Muscle layer of colon (tissue), 2 donors: ENCODE results near the gene PATE2.

Source experiments
- H3K27ac ChIP-seq: one replicate; pipeline ENCODE4 v1.7.0; 2013; ENCODE audit warnings: low read depth, mild to moderate bottlenecking, low read length, moderate library complexity
- H3K27me3 ChIP-seq, 2 donors: one replicate each; pipeline ENCODE4 v1.7.0; 2013; ENCODE audit warnings: low read length in 2 of 2, mild to moderate bottlenecking in 2 of 2; ENCODE audit not compliant: insufficient read depth in 2 of 2, control insufficient read depth in 1 of 2
- H3K36me3 ChIP-seq: one replicate; pipeline ENCODE4 v1.7.0; 2013; ENCODE audit warnings: mild to moderate bottlenecking, low read length; ENCODE audit not compliant: insufficient read depth
- H3K4me1 ChIP-seq: one replicate; pipeline ENCODE4 v1.7.0; 2013; ENCODE audit warnings: mild to moderate bottlenecking, low read length; ENCODE audit not compliant: insufficient read depth
- H3K4me3 ChIP-seq, 2 donors: one replicate each; pipeline ENCODE4 v1.7.0; 2013; ENCODE audit warnings: low read length in 2 of 2, low read depth in 1 of 2, mild to moderate bottlenecking in 1 of 2, moderate library complexity in 1 of 2
- H3K9ac ChIP-seq: one replicate; pipeline ENCODE4 v1.7.0; 2013; ENCODE audit warnings: low read length
- H3K9me3 ChIP-seq: one replicate; pipeline ENCODE4 v1.7.0; 2013; ENCODE audit warnings: mild to moderate bottlenecking, low read length
- donor health status: abdominal sarcoma.
- donor health status: Adenocarcinoma of cecum.

PATE2 gene

GRCh38 chr11:125768336-125769046, 10.1 kb downstream of the PATE2 start:
- Histone ChIP-seq H3K9me3 (no peaks in the 10 kb centered on the region), H3K4me1 (no peaks in the 10 kb centered on the region), H3K36me3 (no peaks in the 10 kb centered on the region), H3K27me3 (no peaks in the 10 kb centered on the region), H3K9ac (no peak overlapping the region), H3K4me3 (no peak overlapping the region), H3K27ac (no peak overlapping the region)

GRCh38 chr11:125766251-125766650, 12.4 kb downstream of the PATE2 start:
- H3K9ac ChIP-seq: no peak overlapping the region
- no peak overlapping the region for H3K27ac ChIP-seq
- H3K4me1 ChIP-seq: no peaks in the 10 kb centered on the region
- H3K9me3 ChIP-seq: no peaks in the 10 kb centered on the region
- H3K27me3 ChIP-seq: no peaks in the 10 kb centered on the region
- no peak overlapping the region for H3K4me3 ChIP-seq
- no peaks in the 10 kb centered on the region for H3K36me3 ChIP-seq

GRCh38 chr11:125763483-125763882, 15.1 kb downstream of the PATE2 start:
- Histone ChIP-seq H3K4me3 (no peak overlapping the region), H3K9me3 (no peaks in the 10 kb centered on the region), H3K9ac (no peak overlapping the region), H3K27ac (no peak overlapping the region), H3K27me3 (no peaks in the 10 kb centered on the region), H3K36me3 (no peaks in the 10 kb centered on the region), H3K4me1 (no peaks in the 10 kb centered on the region)

- Histone ChIP-seq H3K4me3 (no peak overlapping the region), H3K36me3 (no peaks in the 10 kb centered on the region), H3K27ac (no peak overlapping the region), H3K27me3 (no peaks in the 10 kb centered on the region), H3K9ac (no peak overlapping the region), H3K4me1 (no peaks in the 10 kb centered on the region), H3K9me3 (no peaks in the 10 kb centered on the region)
These were observed 16.2 kb downstream of the PATE2 start for GRCh38 chr11:125762445-125762844.

GRCh38 chr11:125756050-125756449, 22.6 kb downstream of the PATE2 start:
- Histone ChIP-seq H3K27ac (no peak overlapping the region), H3K4me1 (no peaks in the 10 kb centered on the region), H3K9ac (no peak overlapping the region), H3K36me3 (no peaks in the 10 kb centered on the region), H3K27me3 (no peaks in the 10 kb centered on the region), H3K4me3 (no peak overlapping the region), H3K9me3 (no peaks in the 10 kb centered on the region)

GRCh38 chr11:125750629-125751028, 28.0 kb downstream of the PATE2 start:
- H3K4me1 ChIP-seq: no peaks in the 10 kb centered on the region
- no peaks in the 10 kb centered on the region for H3K27me3 ChIP-seq
- H3K4me3 ChIP-seq: no peak overlapping the region
- no peak overlapping the region for H3K27ac ChIP-seq
- no peaks in the 10 kb centered on the region for H3K36me3 ChIP-seq
- no peak overlapping the region for H3K9ac ChIP-seq
- H3K9me3 ChIP-seq: no peaks in the 10 kb centered on the region

GRCh38 chr11:125745979-125746378, 32.6 kb downstream of the PATE2 start, which contains the start of gene PATE1:
Gene PATE1 (plus strand): TSS chr11:125746279. CDS start chr11:125746305, 26 bp downstream.
- H3K4me3 ChIP-seq: no peak within 1 kb of the TSS
- H3K27me3 ChIP-seq: no peaks in the 10 kb centered on the region
- no peak within 1 kb of the TSS for H3K9ac ChIP-seq
- no peaks in the 10 kb centered on the region for H3K36me3 ChIP-seq
- no peaks in the 10 kb centered on the region for H3K4me1 ChIP-seq
- H3K9me3 ChIP-seq: no peaks in the 10 kb centered on the region
- H3K27ac ChIP-seq: no peak within 1 kb of the TSS

- H3K9me3 ChIP-seq: no peaks in the 10 kb centered on the region
- no peak overlapping the region for H3K4me3 ChIP-seq
- no peaks in the 10 kb centered on the region for H3K27me3 ChIP-seq
- H3K36me3 ChIP-seq: no peaks in the 10 kb centered on the region
- H3K9ac ChIP-seq: no peak overlapping the region
- H3K27ac ChIP-seq: no peak overlapping the region
- no peaks in the 10 kb centered on the region for H3K4me1 ChIP-seq
These were observed 34.9 kb downstream of the PATE2 start for GRCh38 chr11:125743681-125744080.

- Histone ChIP-seq H3K9me3 (no peaks in the 10 kb centered on the region), H3K27ac (no peak overlapping the region), H3K36me3 (no peaks in the 10 kb centered on the region), H3K9ac (no peak overlapping the region), H3K4me1 (no peaks in the 10 kb centered on the region), H3K27me3 (no peaks in the 10 kb centered on the region), H3K4me3 (no peak overlapping the region)
These were observed 38.0 kb downstream of the PATE2 start for GRCh38 chr11:125740617-125741016.

GRCh38 chr11:125728969-125729368, 49.7 kb downstream of the PATE2 start:
- Histone ChIP-seq H3K9ac (no peak overlapping the region), H3K9me3 (no peaks in the 10 kb centered on the region), H3K27me3 (no peaks in the 10 kb centered on the region), H3K4me3 (no peak overlapping the region), H3K4me1 (no peaks in the 10 kb centered on the region), H3K27ac (no peak overlapping the region), H3K36me3 (no peaks in the 10 kb centered on the region)
